DMS79 (cell line): ENCODE measurements around the gene RFX4.
A peak's percentile ranks its signal among the peaks of the same experiment; 100 is the strongest.
"Not testable (repeated sequence)": the region's sequence is repeated elsewhere in the genome, so short reads cannot be mapped to it uniquely, and the experiment has no call there.

Experiments
- DNase-seq: peaks from one replicate; lab custom pipeline; 2025; lab: John Stamatoyannopoulos, UW

The RFX4 gene

DNA sequence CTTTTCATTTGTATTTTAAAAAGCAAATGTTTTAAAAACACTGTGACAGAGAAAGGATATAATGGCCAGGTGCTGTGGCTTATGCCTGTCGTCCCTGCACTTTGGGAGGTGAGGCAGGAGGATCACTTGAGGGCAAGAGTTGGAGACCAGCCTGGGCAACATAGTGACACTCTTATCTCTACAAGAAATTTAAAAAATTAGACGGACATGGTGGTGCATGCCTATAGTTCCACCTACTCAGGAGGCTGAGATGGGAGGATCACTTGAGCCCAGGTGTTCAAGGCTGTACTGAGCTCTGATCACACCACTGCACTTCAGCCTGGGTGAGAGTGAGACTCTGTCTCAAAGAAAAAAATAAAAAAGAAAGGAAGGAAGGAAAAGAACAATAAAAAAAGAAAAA is 7.8 kb downstream of the RFX4 start:
- no peak for DNase-seq

DNA sequence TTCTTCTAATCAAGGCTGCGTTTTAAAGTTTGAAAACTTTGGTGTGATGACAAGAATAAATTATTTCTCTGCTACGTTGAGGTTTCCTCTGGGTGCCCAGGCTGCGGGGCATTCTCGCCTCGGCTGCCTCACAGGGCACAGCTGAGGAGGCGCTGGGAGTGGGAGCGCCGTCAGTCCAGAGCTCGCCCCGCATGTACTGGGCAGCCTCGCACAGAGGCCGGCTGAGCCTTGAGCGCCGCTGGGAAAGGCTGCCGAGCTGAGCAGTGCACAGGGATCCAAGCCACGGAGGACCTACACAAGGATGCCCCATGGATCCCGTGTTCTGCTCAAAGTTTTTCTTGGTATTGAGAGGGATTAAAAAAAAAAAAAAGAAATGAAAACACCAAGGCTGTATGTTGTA is 11.6 kb downstream of the RFX4 start:
- no peak for DNase-seq

DNA sequence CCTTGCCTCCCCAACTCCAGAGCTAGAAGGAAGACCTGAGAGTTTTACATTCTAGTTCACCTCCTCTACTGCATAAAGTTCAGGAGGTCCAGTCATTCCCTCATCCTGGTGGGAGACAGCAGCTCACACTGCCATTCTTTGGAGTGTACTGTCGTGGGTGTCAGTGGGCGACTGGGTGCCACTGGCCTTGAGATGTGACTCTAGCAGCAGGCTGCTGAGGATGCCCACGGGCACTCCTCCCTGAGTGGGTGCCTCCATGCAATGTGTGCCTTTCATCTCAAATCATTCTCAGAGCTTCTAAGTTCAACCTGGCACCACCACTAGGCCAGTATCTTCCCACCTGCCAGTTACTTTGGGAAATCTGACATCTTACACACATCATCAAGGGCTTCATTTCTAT is 12.5 kb downstream of the RFX4 start:
- no peak for DNase-seq

DNA sequence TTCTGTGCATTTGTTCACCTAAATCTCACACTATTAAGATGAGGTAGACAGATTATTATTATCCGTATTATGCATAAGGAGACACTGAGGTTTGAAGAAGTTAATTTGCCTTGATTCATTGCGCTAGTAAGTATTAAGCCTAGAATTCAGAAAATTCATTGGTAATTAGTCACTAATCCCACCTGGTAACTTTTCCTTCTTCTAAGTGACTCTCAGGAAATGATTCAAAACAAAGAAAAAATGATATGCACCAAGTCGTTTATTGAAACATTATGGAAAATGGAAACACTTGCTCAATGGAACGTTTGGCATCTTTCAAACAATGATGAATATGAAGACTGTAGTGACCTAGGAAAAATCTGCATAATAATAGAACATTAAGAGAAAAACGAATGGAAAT is 15.2 kb downstream of the RFX4 start:
- DNase-seq: no peak

- no peak for DNase-seq
These were observed 16.5 kb downstream of the RFX4 start for GRCh38 chr12:106599302-106599701.

DNA sequence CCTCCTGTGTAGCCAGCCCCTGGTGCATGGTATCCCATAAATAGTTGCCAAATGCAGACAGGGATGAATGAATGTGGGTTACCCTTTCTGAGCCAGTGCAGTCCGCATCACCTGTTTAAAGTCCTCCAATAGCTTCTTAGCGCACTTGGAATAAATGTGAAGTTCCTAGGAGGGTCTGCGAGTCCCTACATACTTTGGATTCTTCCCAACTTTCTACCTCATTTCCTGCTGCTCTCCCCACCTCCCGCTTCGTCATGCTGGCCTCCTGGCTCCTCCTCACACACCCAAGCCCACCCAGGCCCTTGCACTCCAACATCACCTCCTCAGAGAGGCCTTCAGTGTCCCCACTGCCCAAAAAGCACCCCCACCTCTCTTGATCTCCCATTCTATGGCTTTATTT is 17.7 kb downstream of the RFX4 start:
- DNase-seq: no peak

DNA sequence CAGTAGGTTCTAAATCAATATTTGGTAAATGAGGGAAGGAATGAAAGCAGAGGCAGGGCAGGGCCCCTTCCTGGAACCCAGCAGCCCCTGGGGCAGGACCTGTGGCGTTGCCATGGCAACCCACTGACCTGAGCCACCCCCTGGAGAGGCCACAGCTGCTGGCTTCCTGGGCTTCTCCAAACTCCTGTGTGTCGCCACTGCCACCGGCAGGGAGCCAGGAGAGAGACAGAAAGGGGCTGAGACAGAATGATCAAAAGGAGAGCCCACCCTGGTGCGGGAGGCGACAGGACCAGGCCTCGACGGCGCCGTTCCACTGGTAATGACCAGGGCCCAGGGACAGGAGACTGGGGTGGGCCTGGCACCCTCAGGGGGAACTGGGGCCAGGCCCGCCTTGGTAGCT is 18.2 kb downstream of the RFX4 start:
- no peak for DNase-seq

DNA sequence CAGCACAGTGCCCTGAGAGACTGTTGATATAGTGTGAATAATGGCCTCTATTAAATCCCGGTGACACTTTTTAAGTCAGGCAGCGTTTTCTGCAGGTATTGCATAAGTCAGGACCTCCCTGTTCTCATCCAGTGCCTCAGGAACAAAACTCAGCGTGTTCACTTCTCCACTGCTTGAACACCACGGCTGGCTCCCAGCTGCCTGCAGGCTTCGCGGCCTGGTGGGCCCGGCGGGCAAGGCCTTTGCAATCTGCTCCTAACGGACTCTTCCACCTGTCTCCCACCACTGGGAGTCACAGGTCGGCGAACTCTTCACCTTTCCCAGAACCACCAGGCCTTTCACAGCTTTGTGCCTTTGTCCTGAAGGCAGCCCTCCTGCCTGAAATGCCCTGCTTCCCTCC is 18.7 kb downstream of the RFX4 start:
- DNase-seq: no peak

GRCh38 chr12:106602076-106602475 is 19.3 kb downstream of the RFX4 start:
- DNase-seq: no peak

DNA sequence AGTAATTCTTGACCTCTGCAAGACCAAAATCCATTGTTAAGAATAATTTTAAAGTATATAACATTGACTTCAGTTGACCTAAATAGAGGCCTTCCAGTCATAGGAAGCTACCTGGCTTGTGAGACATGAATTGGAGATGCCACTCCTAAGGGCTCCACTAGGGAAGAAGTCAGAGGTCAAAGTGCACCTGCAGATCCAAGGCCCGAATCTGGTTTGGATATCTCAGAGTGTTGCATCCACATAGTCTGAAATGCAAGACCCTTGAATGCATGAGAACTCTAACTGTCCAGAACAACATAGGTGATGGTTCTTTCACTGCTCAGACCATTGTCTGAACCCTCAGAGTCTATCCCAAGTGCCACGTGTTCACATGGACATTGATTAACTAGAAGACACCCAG is 22.4 kb downstream of the RFX4 start:
- no peak for DNase-seq

DNA sequence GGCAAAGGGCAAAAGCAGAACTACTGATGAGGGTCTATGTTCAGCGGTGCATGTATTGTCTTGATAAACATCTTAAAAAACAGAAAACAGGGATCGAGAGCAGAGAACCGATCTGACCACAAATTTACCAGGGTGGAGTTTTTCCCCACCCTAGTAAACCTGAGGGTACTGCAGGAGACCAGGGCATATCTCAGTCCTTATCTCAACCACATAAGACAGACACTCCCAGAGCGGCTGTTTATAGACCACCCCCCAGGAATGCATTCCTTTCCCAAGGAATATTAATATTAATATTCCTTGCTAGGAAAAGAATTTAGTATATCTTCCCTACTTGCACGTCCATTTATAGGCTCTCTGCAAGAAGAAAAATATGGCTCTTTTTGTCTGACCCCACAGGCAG is 37.8 kb downstream of the RFX4 start:
- not testable (repeated sequence) for DNase-seq

DNA sequence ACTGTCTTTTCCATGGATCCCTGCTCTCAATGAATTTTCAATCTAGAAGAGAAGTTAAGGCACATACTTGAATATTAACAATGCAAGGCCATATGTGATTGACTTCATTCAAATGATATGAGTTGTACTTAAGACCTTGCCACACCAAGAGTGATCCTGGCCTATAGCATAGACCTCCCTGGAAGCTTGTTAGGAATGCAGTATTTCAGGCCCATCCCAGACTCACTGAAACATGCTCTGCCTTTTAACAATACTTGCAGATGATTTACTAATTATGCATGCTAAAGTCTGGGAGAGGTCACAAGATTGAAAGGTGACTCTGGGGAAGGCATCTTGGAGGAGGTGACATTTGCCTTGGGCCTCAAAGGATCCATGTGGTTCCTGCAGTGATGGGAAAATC is 43.2 kb downstream of the RFX4 start:
- DNase-seq: no peak

- DNase-seq: no peak
These were observed 47.2 kb downstream of the RFX4 start for GRCh38 chr12:106629797-106630659.

GRCh38 chr12:106631150-106631549 is 48.3 kb downstream of the RFX4 start:
- DNase-seq: no peak

DNA sequence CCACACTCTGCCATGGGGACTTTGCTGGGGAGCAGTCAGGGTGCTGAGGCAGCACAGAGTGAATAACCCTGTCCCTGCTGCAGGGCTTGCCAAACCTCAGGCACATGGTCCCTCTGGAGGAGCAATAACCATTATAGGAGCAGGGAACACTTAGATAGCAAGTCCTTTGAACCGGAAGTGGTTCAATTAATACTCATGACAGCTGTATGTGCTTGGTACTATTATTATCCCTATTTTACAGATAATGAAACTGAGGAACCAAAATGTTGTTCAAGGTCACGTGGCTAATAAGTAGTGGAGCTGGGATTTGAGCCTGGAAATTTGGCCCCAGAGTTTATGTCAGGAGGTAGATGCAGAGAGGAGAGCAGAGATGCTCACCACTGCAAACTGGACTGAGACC is 49.0 kb downstream of the RFX4 start:
- no peak for DNase-seq

GRCh38 chr12:106632797-106633450 is 50.1 kb downstream of the RFX4 start:
- DNase-seq: peak; percentile 7

DNA sequence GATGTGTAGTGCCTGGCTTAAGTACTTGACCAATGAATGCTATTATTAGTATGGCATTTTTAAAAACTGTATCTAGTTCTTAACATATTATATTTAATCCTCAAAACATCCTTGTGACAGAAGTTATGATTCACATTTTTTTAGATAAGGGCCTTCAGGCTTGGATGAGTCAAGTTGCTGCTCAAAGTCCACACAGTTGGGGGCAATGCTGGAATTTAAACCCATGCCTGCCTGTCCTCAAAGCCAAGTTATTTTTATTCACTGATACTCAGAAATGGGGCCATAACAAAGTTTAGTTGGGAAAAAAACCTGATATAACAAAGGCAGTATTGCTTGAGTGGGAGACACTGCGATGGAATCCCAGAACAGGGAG is 50.6 kb downstream of the RFX4 start:
- no peak for DNase-seq

- no peak for DNase-seq
These were observed 51.4 kb downstream of the RFX4 start for GRCh38 chr12:106634206-106634605.

GRCh38 chr12:106643000-106643399 is 60.2 kb downstream of the RFX4 start:
- DNase-seq: no peak

GRCh38 chr12:106644335-106645073 is 61.7 kb downstream of the RFX4 start:
- DNase-seq: no peak

GRCh38 chr12:106645074-106645421 is 62.2 kb downstream of the RFX4 start:
- peak; percentile 11 for DNase-seq

- no peak for DNase-seq
These were observed 62.9 kb downstream of the RFX4 start for GRCh38 chr12:106645465-106646330.
